ENCODE measurements around the gene SUGCT. TPM values are rescaled to one million over a fixed set of nuclear protein-coding genes. Genes with fewer than 3 reads are reported as not detected.

SUGCT gene
- total RNA-seq, 4 donors from 2014 or later = 7.8 to 15.0 (median 12.8) TPM

DNA sequence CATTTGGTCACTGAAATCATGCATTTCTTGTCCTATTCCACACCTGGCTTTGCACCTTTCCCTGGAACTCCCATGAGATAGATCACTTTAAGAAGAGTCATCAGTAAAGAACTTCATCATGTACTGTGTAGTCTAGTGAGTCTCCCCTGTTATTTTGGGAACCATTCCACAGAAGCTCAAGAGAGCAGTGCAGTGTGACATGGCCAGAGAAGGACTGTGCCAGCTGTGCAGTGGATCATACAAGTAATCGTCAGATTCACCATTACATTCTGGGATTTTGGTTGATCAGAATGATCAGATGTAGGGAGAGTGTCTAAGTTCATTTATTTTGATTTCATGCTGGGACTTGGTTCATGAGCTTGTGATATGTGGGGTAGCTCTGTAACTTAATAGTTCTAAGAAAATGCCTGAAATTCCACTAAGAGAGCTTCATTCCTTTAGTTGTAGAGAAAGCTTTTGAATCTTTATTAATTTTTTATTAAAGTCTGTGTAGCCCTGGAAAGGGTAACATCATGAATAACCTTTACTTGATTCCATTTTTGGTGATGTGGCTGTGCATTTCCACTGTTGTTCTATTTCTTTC lies 166.8 kb downstream of the SUGCT start:
- 45% methylated on average over 1 of the region's 1 CpG for whole genome bisulfite sequencing
- Histone ChIP-seq H3K9me3 (no peaks in the 10 kb centered on the region), H3K27ac (replicated peaks in 1 of 4) (no peak overlapping the region), H3K27me3 (no peaks in the 10 kb centered on the region), H3K4me1 (peaks cover 0 to 7% (median 5%) of the 10 kb centered on the region in 4 donors), H3K36me3 (no peaks in the 10 kb centered on the region), H3K4me3 (no peak overlapping the region)
- TF ChIP-seq POLR2A (IDR thresholded peaks at IDR 0.05; ENCODE audit: low read depth) (no peak), EP300 (IDR thresholded peaks at IDR 0.05) (no peak)
- intact Hi-C loops (cut with DNase I) = no loop called here
- no peak for DNase-seq (ENCODE audit: extremely low spot score)

DNA sequence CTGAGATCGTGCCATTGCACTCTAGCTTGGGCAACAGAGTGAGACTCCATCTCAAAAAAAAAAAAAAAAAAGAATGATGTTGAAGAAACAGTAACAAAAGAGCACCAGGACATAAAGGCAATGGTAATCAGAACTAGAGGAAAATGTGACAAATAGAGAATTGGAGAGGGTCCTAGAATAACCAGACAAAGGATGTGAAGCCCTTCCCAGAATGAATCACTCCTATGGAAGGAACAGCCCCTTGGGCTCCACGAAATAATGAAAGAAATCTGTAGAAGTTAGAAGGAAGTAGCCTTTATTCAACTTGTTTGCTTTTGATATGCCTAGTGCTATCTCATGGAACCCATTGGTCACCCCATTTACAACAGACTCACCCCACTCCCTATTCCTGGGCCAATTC lies 169.2 kb downstream of the SUGCT start:
- 92% methylated on average over 2 of the region's 2 CpGs for WGBS
- Histone ChIP-seq H3K4me1 (peaks cover 0 to 7% (median 5%) of the 10 kb centered on the region in 4 donors), H3K27me3 (no peaks in the 10 kb centered on the region), H3K4me3 (no peak overlapping the region), H3K27ac (replicated peaks in 1 of 4) (no peak overlapping the region), H3K9me3 (no peaks in the 10 kb centered on the region), H3K36me3 (no peaks in the 10 kb centered on the region)
- intact Hi-C loops (cut with DNase I) = no loop called here
- no peak for TF ChIP-seq POLR2AphosphoS5 (IDR thresholded peaks at IDR 0.05)
- no peak for TF ChIP-seq POLR2A (IDR thresholded peaks at IDR 0.05; ENCODE audit: low read depth)
- TF ChIP-seq, protein P1, sequence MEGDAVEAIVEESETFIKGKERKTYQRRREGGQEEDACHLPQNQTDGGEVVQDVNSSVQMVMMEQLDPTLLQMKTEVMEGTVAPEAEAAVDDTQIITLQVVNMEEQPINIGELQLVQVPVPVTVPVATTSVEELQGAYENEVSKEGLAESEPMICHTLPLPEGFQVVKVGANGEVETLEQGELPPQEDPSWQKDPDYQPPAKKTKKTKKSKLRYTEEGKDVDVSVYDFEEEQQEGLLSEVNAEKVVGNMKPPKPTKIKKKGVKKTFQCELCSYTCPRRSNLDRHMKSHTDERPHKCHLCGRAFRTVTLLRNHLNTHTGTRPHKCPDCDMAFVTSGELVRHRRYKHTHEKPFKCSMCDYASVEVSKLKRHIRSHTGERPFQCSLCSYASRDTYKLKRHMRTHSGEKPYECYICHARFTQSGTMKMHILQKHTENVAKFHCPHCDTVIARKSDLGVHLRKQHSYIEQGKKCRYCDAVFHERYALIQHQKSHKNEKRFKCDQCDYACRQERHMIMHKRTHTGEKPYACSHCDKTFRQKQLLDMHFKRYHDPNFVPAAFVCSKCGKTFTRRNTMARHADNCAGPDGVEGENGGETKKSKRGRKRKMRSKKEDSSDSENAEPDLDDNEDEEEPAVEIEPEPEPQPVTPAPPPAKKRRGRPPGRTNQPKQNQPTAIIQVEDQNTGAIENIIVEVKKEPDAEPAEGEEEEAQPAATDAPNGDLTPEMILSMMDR (IDR thresholded peaks at IDR 0.05) = no peak
- TF ChIP-seq EP300 (IDR thresholded peaks at IDR 0.05) = no peak
- no peak for DNase-seq (ENCODE audit: extremely low spot score)

DNA sequence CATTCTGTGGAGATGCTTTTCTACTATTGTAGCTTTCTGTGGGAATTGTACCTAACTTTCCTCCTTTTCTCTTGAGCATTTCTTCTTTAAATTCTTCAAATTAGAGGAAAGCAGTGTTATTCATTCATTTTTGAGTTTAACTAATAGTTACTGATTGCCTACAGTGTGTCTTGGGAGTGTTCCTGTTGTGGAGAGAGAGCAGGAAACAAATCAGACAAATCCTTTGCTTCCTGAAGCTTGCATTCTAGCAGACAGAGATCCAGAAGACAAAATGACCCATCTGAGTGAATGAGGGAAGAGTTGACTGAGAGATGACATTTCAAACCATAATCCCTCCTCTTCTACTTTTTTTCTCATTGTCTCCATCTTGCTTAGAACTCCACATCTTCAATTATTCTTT lies 170.4 kb downstream of the SUGCT start:
- intact Hi-C loops (cut with DNase I) = no loop called here
- peaks cover 0 to 7% (median 5%) of the 10 kb centered on the region in 4 donors for H3K4me1 ChIP-seq
- H3K36me3 ChIP-seq = no peaks in the 10 kb centered on the region
- no peak for TF ChIP-seq POLR2A (IDR thresholded peaks at IDR 0.05; ENCODE audit: low read depth)
- TF ChIP-seq POLR2AphosphoS5 (IDR thresholded peaks at IDR 0.05) = no peak
- no peak for TF ChIP-seq EP300 (IDR thresholded peaks at IDR 0.05)
- TF ChIP-seq, protein P1 (IDR thresholded peaks at IDR 0.05) = no peak
- no peak for DNase-seq (ENCODE audit: extremely low spot score)
- H3K27me3 ChIP-seq = no peaks in the 10 kb centered on the region
- no peak overlapping the region for H3K27ac ChIP-seq (replicated peaks in 1 of 4)
- H3K4me3 ChIP-seq = no peak overlapping the region
- H3K9me3 ChIP-seq = no peaks in the 10 kb centered on the region

DNA sequence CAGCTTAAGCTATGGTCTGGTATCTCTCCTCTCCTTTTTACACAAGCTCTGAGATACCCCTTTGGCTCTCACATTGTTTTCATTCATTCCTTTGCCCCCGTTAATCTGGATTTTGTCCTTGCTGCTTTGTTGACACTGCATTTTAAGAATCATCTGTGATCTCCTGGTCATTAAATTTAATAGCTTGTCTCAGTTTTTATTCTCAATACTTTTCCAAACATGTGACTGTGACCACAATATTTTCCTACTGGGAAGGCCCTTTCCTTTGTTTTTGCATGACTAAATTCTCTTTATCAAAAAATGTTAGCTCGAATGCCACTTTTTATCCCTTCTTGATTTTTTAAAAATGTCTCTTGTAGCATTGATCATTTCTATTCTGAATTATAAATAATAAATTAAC lies 171.2 kb downstream of the SUGCT start:
- Histone ChIP-seq H3K4me3 (no peak overlapping the region), H3K4me1 (peaks cover 0 to 7% (median 5%) of the 10 kb centered on the region in 4 donors), H3K36me3 (no peaks in the 10 kb centered on the region), H3K9me3 (no peaks in the 10 kb centered on the region), H3K27ac (replicated peaks in 1 of 4) (no peak overlapping the region), H3K27me3 (no peaks in the 10 kb centered on the region)
- 96% methylated on average over 2 of the region's 2 CpGs for WGBS
- intact Hi-C loops (cut with DNase I) = no loop called here
- DNase-seq (ENCODE audit: extremely low spot score) = no peak
- TF ChIP-seq POLR2AphosphoS5 (IDR thresholded peaks at IDR 0.05) (no peak), POLR2A (IDR thresholded peaks at IDR 0.05; ENCODE audit: low read depth) (no peak), EP300 (IDR thresholded peaks at IDR 0.05) (no peak)
- TF ChIP-seq, protein P1 (IDR thresholded peaks at IDR 0.05) = no peak

DNA sequence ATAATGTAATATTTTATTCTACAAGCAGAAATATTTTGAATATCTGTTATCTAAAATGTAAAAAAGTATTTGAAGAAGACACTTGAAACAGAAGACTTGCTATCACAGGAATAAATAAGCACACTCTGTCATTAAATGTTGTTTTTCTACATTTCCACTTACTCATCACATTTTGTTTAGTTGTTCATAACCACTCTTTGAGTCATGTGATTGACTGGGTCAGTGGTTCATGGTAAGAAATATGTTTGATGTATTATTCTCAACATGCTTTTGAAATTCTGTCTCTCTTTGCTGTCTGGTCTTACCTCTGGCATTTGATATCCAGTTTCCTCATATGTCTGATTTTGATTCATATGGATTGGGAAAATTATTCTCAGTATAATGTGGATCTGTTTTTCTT lies 171.8 kb downstream of the SUGCT start:
- Histone ChIP-seq H3K4me3 (no peak overlapping the region), H3K9me3 (no peaks in the 10 kb centered on the region), H3K27ac (replicated peaks in 1 of 4) (no peak overlapping the region), H3K36me3 (no peaks in the 10 kb centered on the region), H3K4me1 (peaks cover 0 to 5% (median 2%) of the 10 kb centered on the region in 4 donors), H3K27me3 (no peaks in the 10 kb centered on the region)
- no peak for DNase-seq (ENCODE audit: extremely low spot score)
- intact Hi-C loops (cut with DNase I) = no loop called here
- TF ChIP-seq POLR2AphosphoS5 (IDR thresholded peaks at IDR 0.05) (no peak), EP300 (IDR thresholded peaks at IDR 0.05) (no peak), POLR2A (IDR thresholded peaks at IDR 0.05; ENCODE audit: low read depth) (no peak)
- TF ChIP-seq, protein P1 (IDR thresholded peaks at IDR 0.05) = no peak

Data from esophagus muscularis mucosa (tissue), 4 donors.